Measurements from ENCODE around the gene DBF4B.

DNA sequence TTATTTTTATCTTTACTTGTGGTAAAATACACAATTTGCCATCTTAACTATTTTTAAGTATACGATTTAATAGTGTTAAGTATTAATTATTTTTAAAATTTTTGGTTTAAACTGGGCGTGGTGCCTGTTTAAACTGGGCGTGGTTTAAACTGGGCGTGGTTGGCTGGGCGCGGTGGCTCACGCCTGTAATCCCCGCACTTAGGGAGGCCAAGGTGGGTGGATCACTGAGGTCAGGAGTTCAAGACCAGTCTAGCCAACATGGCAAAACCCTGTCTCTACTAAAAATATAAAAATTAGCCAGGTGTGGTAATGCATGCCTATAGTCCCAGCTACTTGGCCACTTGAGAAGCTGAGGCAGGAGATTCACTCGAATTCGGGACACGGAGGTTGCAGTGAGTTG lies 14.9 kb upstream of the DBF4B start:
- TF ChIP-seq, protein P1, sequence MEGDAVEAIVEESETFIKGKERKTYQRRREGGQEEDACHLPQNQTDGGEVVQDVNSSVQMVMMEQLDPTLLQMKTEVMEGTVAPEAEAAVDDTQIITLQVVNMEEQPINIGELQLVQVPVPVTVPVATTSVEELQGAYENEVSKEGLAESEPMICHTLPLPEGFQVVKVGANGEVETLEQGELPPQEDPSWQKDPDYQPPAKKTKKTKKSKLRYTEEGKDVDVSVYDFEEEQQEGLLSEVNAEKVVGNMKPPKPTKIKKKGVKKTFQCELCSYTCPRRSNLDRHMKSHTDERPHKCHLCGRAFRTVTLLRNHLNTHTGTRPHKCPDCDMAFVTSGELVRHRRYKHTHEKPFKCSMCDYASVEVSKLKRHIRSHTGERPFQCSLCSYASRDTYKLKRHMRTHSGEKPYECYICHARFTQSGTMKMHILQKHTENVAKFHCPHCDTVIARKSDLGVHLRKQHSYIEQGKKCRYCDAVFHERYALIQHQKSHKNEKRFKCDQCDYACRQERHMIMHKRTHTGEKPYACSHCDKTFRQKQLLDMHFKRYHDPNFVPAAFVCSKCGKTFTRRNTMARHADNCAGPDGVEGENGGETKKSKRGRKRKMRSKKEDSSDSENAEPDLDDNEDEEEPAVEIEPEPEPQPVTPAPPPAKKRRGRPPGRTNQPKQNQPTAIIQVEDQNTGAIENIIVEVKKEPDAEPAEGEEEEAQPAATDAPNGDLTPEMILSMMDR (IDR thresholded peaks at IDR 0.05): no peak
- TF ChIP-seq POLR2A (IDR thresholded peaks at IDR 0.05): no peak
